Anterior cingulate cortex (tissue), 58 donors: Measurements from ENCODE around the gene CDK5RAP2.

Source experiments
- DNase-seq, 58 donors: peaks; one replicate each; lab custom pipeline; 2025; lab: John Stamatoyannopoulos, UW

Gene CDK5RAP2

DNA sequence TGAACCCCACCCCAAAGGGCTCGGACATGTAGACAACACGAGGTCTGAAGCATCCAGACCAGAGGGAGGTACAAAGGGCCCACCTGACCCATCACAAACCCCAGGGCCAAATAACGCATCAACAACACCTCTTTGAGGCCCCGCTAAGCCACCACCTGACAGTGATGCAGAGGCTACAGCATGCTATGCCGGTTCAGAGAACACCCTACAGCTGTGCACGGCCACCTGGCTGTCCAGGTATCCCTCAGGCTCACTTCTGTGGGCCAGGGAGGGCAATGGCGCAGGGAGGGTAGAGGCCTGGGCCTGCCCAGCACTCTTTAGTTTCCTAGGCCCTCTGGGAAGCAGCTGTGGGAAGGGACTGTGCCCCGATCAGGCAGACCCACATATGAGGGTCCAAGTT lies 190.1 kb downstream of the CDK5RAP2 start:
- DNase-seq = no peak

DNA sequence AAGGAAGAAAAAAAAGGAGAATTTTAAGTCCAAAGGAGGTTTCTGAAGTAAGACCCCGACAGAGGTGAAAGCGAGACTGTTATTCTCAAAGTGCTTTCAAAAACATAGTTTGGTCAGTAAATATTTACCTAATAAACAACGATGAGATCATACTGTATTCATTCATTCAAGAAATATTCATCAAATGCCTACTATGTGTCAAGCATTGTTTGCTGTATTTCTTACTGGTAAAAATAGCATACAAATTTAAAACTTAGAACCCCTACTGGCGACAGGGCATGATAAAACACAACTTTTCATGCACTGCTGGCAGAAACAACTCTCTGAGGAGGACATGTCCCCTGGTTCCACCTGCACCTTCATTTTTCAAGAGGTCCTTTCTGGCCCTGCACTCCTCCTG lies 190.7 kb downstream of the CDK5RAP2 start:
- no peak for DNase-seq

DNA sequence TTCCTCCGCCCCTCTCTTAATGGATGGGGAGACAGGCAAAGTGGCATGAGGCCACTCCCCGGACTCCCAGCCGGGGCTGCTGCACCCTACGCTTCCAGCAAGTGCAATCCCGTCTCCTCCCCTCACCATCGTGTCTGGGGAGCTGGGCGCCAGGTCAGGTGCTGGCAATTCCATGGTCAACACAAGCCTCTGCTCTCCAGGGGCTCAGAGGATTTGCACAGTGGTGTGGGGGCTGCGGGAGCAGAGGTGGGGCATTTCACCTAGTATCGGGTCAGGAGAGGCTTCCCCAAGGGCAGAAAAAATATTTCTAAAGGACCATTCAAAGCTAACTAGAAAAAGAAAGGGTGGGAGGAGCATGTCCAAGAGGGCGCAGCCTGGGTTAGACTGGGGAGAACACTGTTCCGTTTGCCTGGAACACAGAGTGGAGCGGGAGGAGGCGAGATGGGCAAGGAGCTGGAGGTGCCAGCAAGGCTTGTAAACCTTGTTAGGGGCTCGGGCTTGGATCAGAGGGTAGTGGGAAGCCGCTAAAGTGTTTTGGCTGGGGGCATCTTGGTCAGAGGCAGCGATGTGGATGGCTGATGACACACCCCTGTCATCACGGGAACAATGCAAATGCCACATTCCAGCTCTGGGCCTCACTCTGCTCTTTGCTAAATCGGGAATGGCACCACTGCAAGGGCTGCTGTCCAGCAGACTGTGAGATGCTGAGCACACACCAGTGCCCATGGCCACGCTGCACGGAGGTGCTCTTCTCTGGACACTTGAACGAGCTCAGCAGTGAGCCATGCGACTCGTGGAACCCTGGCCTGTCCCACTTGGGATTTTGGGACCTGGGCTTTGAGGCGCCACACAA lies 191.7 kb downstream of the CDK5RAP2 start:
- peak in 6 of 58 donors; percentile 7 to 19 (median 14) for DNase-seq

GRCh38 chr9:120387257-120388002 lies 192.5 kb downstream of the CDK5RAP2 start:
- DNase-seq = no peak

DNA sequence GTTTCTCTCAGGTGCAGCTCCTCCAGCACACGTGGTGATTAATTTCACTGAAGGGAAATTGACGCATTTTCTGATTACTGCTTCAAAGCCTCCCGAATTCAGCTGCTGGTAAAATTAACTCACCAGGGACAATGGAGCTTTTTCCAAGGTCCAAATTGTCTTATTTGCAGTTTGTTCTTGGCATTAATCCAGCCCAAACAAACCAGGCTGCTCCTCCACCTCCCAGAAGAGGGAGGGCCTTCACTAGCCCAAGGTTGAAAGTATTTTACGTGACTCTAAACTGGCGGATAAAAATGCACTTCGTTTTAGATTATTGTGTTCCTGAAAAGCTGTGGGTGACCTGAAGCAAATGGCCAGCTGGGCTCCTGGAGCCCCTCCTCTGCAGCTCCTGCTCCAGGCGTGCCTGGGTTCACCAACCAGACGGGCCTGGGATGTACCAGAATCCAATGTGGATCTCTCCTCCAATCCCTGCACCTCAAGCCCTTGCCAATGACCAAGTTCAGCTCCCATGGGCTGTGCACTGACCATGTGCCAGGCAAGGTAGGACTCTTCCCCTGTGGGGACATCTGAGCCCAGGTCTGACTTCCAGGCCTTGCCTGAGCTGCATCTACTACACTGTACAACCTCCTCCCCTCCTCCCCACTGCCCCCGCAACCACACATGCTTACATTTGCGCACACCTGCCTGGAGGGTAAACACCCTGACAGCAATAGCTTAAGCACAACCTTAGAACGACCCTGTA lies 193.4 kb downstream of the CDK5RAP2 start:
- DNase-seq = no peak

GRCh38 chr9:120385606-120386389 lies 194.2 kb downstream of the CDK5RAP2 start:
- no peak for DNase-seq

- DNase-seq = no peak
These were observed 195.1 kb downstream of the CDK5RAP2 start for GRCh38 chr9:120384925-120385272.

DNA sequence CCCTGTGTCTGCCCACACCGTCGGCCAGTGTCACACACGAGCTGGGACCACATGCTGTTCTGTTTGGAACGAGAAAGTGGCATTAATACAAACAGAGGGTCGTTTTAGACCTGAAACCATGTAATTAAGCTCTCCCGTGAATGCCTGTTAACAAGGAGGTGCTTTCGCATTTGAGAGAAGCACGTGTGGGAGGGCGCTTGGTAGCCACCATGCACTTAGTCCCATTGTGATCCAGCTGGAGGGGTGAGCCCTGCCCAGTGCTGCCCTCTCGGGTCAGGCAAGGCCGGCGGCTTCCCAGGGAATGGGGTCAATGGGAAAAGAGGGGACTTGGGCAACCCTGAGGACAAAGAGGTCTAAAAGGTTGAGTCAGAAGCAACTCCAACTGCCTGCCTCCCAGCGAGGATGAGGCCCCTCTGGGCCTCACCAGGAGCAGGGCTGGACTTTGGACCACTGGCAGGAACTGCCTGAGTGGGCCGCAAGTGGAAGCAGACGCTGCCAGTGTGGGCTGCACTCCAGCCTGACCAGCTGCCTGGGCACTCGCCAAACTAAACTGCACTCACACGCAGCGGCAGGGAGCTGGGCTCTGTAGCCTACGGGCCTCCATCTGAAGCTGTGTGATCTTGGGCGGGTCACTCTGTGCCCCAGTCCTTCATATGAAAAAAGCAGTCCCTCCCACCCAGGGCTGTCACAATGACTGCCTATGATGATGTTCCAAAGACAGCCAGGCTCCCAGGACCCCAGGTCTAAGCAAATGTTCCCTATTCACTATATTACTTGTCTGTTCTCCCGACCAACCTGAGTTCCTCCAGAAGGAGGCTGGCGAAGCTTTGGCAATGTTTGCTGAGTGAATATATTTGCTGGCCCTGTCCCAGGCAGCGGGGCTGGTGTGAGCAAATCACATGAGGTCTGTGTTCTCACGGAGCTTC lies 195.7 kb downstream of the CDK5RAP2 start:
- peak in 11 of 58 donors; percentile 5 to 50 (median 15) for DNase-seq

- no peak for DNase-seq
These were observed 196.4 kb downstream of the CDK5RAP2 start for GRCh38 chr9:120383611-120383998.

DNA sequence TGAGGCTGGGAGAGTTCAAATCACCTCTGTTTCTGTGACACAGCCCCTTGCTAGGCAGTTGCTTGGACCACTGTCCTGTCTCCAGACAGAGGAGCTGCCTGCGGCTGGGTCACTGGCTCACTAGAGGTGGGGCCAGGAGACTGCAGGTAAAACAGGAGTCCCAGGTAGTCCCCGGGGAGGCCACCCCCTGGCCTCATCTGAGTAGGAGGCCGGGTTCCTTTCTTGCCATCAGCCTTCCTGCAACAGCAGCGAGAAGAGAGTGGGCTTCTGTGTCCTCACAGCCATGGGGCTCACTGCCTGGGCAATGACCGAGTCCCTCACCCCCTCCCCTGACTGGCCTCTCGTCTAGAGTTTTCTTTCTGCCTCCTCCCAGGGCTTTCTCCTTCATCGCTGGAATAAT lies 197.5 kb downstream of the CDK5RAP2 start:
- no peak for DNase-seq

DNA sequence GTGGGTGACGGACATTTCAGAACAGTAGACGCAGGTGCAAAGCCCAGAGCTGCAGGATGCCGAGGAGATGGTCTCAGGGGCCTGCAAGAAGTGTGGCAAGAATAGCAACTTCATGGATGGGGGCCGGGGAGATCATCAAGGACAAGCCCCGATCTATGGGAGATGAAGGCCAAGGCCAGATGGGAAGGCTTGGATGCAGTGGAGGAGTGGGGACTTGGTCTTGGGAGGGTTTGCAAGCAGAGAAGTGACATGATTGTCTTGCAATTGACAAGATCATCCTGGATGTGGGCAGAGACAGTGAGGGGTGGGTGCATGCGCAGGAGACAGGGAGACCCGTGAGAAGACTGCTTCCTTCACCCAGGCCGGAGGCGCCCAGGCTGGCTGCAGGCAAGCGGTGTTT lies 198.1 kb downstream of the CDK5RAP2 start:
- no peak for DNase-seq

DNA sequence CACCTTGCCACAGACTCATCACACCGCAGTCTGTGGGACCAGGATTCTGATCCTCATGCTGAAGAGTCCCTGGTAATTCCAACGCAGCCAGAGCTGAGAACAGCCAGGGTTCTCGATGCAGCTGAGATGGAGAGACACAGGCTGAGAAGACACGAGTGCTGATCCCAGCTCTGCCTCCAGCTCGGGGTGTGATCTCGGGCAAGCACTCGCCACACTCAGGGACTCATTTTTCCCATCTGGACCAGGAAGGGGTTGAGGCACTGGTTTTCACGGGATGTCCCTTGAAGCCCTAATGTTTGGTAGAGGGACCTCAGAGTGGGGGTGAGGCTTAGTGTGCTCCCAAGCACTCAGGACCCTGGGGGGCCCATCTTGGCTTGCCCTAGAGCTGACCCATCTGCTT lies 200.4 kb downstream of the CDK5RAP2 start:
- DNase-seq = no peak

DNA sequence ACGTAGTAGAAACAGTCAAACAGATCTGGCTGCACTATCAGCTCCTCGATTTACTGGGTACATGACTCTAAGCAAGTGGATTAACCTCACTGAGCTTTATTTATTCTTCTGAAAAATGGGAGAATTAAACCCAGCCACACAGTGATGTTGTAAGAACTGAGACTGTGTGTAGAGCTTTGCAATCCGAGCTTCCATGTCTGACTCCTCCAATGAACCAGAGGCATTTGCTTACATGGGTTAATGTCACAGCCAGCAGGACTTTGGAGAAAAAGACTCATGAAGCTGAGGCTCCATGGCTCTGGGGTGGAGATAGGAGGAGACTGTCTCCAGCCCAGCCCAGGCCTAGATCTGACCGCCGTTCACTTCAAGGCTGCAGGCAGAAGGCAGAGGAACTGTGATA lies 201.3 kb downstream of the CDK5RAP2 start:
- no peak for DNase-seq

DNA sequence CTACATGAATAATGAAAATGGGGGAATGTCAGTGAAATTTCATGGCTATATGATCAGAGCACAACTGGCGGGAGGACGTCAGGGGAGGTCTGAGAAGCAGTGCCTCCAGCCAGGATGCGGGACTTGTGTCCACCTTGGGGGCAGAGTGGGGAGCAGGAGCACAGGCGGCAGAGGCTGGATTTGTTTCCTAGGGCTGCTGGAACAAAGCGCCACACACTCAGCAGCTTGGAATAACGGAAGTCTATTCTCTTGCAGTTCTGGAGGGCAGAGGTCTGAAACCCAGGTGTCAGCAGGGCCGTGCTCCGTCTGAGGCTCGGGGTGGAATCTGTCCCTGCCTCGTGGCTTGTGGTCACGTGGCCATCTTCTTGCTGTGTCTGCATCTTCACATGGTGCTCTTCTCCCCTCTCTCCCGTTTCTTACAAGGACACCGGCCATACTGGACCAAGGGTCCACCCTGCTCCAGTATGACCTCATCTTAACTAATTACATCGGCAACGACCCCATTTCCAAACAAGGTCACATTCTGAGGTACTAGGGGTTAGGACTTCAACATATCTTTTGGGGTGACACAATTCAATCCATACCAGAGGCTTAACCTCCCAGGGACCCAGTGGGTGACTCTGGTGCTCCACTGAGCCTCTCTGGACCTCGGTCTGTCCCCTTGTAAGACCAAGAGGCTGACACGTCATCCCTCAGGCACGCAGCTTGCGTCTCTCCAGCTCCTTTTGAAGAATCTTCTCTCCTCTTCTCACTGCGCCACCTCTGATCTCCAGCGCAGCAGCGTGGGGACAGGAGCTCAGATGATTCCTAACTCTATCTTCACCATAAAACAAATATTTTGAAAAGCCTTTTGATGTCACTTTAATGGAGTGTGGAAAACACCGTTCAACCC lies 202.5 kb downstream of the CDK5RAP2 start:
- DNase-seq = no peak

GRCh38 chr9:120376101-120376500 lies 203.9 kb downstream of the CDK5RAP2 start:
- no peak for DNase-seq

DNA sequence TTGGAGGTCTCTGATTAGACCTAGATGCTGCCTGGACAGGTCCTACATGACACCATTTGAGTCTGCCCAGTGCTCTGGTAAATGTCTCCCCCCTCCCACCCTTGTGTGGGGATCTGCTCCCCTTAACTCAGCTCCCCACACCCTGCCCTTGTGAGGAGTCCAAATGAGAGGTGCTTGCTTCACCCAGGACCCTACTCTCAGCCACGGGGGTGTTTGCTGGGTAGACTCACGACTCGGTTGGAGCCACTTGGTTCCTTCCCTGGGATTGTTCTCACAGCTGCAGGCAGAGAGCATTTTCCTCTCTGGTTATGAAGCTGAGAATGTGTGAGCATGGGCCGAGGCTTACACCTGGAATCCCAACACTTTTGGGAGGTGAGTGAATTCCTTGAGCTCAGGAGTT lies 204.7 kb downstream of the CDK5RAP2 start:
- no peak for DNase-seq

- no peak for DNase-seq
These were observed 205.2 kb downstream of the CDK5RAP2 start for GRCh38 chr9:120374817-120375216.

DNA sequence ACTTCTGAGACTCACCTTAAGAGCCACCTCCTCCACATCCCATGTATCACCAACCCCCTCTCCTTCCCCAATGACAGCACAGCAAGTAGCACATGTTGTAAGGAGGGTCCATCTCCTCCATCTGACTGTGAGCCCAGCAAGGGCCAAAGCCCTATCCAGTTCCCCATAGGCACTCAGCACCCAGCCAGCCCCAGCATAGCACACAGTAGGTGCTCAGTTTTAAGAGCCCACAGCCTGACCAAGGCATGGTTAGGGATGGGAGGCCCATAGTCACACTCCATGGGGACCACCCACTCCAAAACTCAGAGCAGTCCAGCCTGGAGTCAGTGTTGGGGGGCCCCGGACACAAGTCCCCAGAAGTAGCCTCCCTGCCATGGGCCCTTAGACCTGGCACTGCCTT lies 205.7 kb downstream of the CDK5RAP2 start:
- DNase-seq = no peak
